ENCODE measurements around the gene NELL1.

GRCh38 chr11:21198498-21198897 is 529.1 kb downstream of the NELL1 start:
- TF ChIP-seq, protein P1, sequence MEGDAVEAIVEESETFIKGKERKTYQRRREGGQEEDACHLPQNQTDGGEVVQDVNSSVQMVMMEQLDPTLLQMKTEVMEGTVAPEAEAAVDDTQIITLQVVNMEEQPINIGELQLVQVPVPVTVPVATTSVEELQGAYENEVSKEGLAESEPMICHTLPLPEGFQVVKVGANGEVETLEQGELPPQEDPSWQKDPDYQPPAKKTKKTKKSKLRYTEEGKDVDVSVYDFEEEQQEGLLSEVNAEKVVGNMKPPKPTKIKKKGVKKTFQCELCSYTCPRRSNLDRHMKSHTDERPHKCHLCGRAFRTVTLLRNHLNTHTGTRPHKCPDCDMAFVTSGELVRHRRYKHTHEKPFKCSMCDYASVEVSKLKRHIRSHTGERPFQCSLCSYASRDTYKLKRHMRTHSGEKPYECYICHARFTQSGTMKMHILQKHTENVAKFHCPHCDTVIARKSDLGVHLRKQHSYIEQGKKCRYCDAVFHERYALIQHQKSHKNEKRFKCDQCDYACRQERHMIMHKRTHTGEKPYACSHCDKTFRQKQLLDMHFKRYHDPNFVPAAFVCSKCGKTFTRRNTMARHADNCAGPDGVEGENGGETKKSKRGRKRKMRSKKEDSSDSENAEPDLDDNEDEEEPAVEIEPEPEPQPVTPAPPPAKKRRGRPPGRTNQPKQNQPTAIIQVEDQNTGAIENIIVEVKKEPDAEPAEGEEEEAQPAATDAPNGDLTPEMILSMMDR (conservative IDR thresholded peaks at IDR 0.05; ENCODE audit: low read depth, low read length), result no peak
- no peak for TF ChIP-seq EZH2phosphoT487 (IDR thresholded peaks at IDR 0.05; ENCODE audit: borderline replicate concordance, low read length)
